PC-9 (cell line): Measurements from ENCODE around the gene HEG1.

ENCODE experiments used
- CTCF ChIP-seq: fragments of 200-600 bp; sonication (generic); conservative IDR thresholded peaks from 2 replicates; pipeline ENCODE4 v1.6.1; 2017; ENCODE audit warnings: mixed run types, antibody characterized with exemption, mild to moderate bottlenecking, moderate library complexity
- EZH2 ChIP-seq: fragments of 200-600 bp; sonication (generic); IDR thresholded peaks from 2 replicates; pipeline ENCODE4 v1.8.0; 2017; ENCODE audit warnings: antibody characterized with exemption, low read depth

GRCh38 chr3:124981472-124981871 is 74.3 kb downstream of the HEG1 start:
- TF ChIP-seq CTCF: no peak
- no peak for TF ChIP-seq EZH2
